ENCODE results near the gene NCAPG2. TPM values are rescaled to one million over a fixed set of nuclear protein-coding genes. Genes with fewer than 3 reads are reported as not detected.
A peak's percentile ranks its signal among the peaks of the same experiment; 100 is the strongest.

Gene NCAPG2
- total RNA-seq, 2 donors from 2014 or later: 129 to 205 TPM

DNA sequence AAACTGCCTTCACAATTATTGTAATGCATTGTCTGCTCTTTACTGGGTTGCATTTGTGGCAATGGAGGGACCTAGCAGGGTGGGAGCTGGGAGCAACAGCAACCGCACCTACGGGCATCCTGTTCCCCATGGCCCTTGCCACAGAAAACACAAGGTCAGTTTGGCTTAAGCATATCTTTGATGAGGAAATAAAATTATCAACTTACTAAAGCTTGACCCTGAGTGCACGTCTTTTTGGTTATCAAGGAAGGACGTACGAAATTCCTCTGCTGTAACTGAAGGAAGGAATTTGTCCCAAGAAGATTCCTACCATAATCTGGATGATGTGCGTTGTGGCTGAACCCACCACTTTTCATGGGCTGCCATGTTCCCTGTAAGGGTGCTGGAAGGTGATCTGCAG lies 97.0 kb downstream of the NCAPG2 start:
- Mint-ChIP-seq H3K36me3 (peaks cover 0 to 5% of the 10 kb centered on the region in 2 donors), H3K9me3 (no peaks in the 10 kb centered on the region), H3K27ac (no peak overlapping the region)
- no peak for DNase-seq (ENCODE audit: low spot score in 2 of 2)
- ATAC-seq: no peak

DNA sequence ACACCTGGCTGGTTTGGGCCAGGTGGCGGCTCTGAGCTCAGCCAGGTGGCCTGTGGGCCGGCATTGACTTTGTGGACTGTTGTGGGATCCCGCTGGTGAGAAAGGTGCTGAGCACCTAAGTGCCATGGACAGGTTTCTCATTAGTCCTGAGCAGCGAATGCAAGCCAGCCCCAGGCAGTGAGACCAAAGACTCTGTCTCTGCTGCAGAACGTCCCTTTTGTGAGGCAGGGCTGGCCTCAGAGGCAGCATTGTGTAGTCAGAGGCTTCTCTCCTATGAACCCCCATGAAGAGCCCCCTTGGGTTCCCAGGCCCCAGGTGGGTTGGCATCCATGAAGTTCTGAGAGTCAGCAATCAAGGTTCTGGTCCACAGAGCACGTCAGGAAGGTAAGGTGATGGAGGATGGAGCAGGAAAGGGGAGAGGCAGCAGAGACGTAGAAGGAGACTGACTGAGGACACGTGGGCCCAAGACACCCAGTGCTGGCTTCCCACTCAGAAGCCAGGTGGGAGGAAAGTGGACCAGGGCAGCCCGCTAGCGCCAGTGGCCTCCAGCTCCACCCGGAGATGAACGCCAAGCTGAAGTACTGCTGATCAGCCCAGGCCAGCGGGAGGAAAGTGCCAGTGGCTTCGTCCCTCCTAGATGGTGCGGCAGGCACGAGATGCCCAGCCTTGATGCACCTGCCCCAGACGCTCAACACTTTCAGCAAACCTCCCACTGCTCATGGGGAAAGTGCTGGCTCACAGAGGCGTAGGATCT lies 97.8 kb downstream of the NCAPG2 start:
- no peak for DNase-seq (ENCODE audit: low spot score in 2 of 2)
- H3K9me3 Mint-ChIP-seq: no peaks in the 10 kb centered on the region
- H3K27ac Mint-ChIP-seq: no peak overlapping the region
- H3K36me3 Mint-ChIP-seq: peaks cover 0 to 5% of the 10 kb centered on the region in 2 donors
- no peak for ATAC-seq

DNA sequence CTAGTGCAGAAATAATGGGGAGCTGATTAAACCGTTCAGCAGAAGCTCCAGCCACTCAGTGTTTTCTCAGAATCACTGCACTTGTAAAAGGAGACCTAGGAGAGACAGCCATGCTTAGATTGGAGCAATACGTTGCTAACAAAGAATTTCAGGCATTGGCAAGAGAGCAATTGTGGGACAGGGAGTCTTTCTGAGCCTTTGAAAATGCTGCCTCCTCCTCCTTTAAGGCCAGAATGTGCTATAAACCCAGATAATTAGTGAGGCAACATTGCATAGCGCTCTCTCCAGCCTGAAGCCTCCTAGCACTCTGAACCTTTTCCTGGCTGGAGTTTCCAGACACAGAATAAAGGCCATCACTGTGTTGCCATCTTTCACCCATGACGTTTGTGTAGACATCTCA lies 98.5 kb downstream of the NCAPG2 start:
- H3K36me3 Mint-ChIP-seq: no peaks in the 10 kb centered on the region
- ATAC-seq: no peak
- peak overlapping the region in 1 of 2 donors; percentile 14 for H3K27ac Mint-ChIP-seq
- DNase-seq (ENCODE audit: low spot score in 2 of 2): no peak
- H3K9me3 Mint-ChIP-seq: no peaks in the 10 kb centered on the region

DNA sequence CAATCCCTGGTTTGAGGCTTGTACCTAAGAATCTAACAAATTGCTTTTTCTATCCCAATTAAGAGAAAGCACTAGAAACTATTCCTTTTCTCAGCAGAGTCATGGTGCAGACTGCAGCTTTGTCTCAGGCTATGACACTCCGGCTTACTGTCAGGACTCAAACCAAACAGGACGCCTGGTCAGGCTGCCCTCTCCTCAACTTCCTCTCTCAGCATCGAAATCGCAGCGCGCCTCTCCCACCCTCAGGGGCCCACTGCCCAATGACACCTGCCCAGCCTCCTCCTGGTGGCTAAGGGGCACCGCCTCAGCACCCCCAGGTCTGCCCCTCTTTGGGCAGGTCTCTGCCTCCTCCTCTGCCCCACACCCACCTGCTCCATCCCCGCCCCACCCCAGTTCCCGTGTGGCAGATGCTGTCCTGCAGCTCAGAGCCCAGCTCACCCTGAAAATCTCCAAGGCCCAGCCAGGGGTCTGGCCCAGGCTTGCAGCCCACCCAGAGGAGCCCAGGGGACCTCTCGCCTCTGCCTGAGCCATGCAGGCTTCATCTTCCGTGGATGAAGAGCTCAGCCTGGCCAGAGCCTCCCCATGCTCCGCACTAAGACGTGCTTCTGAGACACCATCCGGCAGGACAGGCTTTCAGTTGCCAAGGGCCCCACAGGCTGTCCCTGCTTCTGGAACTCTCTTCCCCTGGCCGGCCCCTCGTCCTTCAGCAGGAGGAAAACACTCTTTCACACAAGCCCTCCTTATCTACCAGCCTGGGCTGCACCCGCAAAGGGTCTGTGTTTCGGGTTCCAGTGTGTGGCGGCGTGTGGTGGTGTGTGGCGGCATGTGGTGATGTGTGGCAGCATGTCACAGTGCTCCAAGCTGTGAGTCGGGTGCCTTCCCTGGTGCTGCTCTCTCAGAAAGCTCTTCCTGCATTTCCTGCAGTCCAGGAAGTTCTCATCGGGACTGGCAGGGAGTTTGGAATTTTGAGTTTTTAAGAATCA lies 100.5 kb downstream of the NCAPG2 start:
- ATAC-seq: peak in 1 of 2 donors; percentile 18
- Mint-ChIP-seq H3K27ac (peak overlapping the region in 1 of 2 donors; percentile 60), H3K9me3 (no peaks in the 10 kb centered on the region)

DNA sequence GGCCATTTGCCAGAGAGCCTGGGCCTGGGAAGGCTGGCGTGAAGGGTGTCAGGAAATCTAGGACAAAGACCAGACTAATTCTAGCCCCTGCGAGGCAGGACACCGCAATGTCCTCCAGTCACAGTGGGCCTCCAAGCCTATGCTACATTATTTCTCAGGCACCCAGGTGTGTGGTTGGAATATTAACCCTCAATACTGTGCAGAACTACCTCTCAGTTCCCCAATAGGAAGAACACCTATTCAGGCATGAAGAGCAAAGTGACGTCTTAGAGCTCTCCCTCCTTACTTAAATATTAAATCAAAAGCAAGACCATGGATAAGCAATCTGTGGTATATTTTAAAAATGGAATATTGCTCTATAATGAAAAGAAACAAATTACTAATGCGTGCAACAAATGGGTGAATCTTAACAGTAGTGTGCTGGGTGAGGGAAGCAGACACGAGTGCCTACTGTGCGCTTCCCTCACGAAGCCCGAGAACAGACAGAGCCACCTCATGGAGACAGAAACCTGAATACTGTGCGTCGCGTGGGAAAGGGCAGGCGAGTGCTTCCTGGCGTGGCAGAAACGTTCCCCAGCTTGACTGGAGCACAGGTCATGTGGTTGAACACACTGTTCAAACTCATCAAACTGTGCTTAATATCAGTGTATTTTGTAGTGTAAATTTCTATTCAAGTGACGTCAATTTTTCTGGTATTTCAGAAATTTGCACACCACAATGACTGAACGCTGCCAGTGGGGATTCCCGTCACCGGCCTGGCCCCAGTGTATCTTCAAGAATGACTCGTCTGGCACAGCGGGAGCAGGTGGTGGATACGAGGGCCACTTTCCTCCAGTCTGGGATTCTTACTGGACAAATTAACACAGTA lies 101.5 kb downstream of the NCAPG2 start:
- peak in 1 of 2 donors; percentile 36 for ATAC-seq
- no peak for DNase-seq (ENCODE audit: low spot score in 2 of 2)
- no peaks in the 10 kb centered on the region for H3K9me3 Mint-ChIP-seq
- no peaks in the 10 kb centered on the region for H3K36me3 Mint-ChIP-seq
- H3K27ac Mint-ChIP-seq: peak overlapping the region in 1 of 2 donors; percentile 79

More for the DNA sequence above, 100.5 kb downstream of the NCAPG2 start:
- no peaks in the 10 kb centered on the region for H3K36me3 Mint-ChIP-seq
- no peak for DNase-seq (ENCODE audit: low spot score in 2 of 2)

DNA sequence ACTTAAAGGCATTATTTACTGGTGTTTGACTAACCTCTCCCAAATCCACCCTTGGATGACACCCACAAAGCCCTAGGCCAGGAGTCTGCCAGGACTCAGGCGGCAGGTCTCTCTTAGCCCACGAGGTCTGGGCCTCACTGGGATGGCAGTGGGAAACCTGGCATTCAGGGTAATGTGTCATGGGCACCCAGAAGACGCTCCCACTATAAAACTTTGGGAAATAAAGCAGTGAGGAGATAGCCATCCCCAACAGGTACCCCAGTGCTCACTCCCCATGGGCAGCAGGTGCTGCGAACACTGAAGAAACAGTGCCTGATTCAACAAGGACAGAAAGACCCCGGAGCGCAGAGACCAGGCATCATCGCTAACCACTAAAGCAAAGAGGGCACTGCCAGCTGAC lies 102.6 kb downstream of the NCAPG2 start:
- Mint-ChIP-seq H3K36me3 (no peaks in the 10 kb centered on the region), H3K9me3 (no peaks in the 10 kb centered on the region), H3K27ac (no peak overlapping the region)
- ATAC-seq (no peak), DNase-seq (ENCODE audit: low spot score in 2 of 2) (no peak)

DNA sequence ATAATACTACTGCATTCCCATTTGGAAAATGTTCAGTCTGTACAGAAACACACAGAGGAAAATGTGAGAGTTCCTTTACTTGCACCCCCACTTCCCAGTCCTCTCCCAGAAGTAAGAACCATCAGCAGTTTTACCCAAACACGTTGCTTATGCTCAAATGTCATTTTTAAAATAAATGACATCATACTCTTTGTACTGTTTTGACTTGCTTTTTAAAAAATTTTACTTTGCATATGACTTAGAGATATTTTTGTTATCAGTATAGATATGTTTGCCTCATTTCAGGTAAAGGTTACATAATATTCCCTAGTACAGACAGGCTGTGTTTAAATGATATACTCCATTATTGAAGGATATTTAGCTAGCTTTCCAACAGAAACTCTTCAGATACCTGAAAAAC lies 103.5 kb downstream of the NCAPG2 start:
- H3K27ac Mint-ChIP-seq: no peak overlapping the region
- ATAC-seq (no peak), DNase-seq (ENCODE audit: low spot score in 2 of 2) (no peak)
- H3K36me3 Mint-ChIP-seq: no peaks in the 10 kb centered on the region
- H3K9me3 Mint-ChIP-seq: no peaks in the 10 kb centered on the region

DNA sequence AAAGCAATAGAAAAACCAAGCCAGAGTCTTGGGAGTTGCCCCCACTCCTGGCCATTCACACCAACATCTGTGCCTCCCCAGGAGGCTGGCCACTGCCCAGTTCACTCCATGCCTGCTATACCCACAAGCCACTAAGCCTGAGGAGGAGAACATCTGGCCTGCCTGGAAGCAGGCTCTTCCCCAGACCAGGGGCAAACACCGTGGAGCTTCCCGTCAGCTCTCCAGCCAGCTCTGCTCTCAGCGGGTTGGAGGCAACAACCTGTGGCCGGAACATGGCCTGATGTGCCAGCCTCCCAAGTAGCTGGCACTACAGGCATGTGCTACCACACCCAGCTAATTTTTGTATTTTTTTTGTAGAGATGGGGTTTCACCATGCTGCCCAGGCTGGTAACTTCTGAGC lies 107.9 kb downstream of the NCAPG2 start:
- DNase-seq (ENCODE audit: low spot score in 2 of 2) (no peak), ATAC-seq (no peak)
- Mint-ChIP-seq H3K36me3 (peaks cover 0 to 5% of the 10 kb centered on the region in 2 donors), H3K27ac (no peak overlapping the region), H3K9me3 (peaks cover 5% of the 10 kb centered on the region in 2 donors)

DNA sequence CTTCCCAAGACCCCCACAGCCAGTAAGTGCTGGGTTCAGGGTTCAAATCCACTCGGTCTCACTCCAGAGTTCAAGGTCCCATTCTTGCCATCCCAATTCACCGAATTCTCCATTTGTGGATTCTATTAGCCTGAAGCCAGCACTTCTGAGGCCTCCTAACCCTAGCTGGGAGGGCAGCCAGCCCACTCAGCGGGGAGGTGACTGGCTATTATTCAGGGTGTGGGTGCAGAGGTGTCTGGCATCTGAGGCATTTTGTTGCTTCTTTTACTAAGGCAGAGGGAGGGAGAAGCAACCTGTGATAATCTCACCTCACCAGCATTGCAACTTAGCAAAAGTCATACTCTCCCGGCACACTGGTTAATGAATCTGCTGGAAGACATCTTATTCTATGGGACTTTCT lies 108.3 kb downstream of the NCAPG2 start:
- Mint-ChIP-seq H3K27ac (no peak overlapping the region), H3K36me3 (peaks cover 0 to 5% of the 10 kb centered on the region in 2 donors), H3K9me3 (peaks cover 5% of the 10 kb centered on the region in 2 donors)
- ATAC-seq: no peak
- no peak for DNase-seq (ENCODE audit: low spot score in 2 of 2)

DNA sequence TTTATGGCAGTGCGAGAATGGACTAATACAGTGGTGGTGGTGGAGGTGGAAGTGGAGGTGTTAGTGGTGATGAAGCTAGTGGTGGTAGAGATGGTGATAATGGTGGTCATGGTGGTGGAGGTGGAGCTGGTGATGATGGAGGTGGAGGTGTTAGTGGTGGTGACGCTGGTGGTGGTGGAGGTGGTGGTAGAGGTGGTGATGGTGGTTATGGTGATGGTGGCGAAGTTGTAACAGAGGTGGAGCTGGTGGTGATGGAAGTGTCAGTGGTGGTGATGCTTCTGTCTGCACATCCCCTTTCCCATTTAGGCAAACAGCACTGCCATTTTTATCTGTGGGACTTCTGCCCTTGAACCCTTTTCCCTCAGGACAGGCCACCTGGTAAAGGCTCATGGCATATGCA lies 109.5 kb downstream of the NCAPG2 start:
- Mint-ChIP-seq H3K36me3 (peaks cover 0 to 5% of the 10 kb centered on the region in 2 donors), H3K27ac (no peak overlapping the region), H3K9me3 (peaks cover 5% of the 10 kb centered on the region in 2 donors)
- ATAC-seq: peak; percentile 51 to 63
- DNase-seq (ENCODE audit: low spot score in 2 of 2): no peak

DNA sequence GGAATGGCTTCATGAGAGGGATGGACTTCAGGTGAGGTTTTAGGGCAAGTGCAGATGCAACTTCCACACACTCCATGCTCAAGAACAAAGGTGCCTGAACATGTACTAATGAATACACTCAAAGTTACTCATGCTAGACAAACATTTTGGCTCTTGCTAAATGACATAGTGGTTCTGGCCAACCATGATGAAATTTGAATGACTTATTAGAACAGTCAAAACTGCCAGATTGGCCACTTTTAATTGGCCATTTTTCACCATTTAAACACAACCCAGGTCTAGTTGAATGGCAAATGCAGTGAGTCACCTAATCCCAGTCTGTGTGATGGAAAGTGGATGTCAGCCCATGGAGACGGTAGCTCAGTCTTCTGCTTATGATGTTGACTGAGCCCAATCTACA lies 112.1 kb downstream of the NCAPG2 start:
- Mint-ChIP-seq H3K27ac (no peak overlapping the region), H3K36me3 (peaks cover 5 to 6% of the 10 kb centered on the region in 2 donors), H3K9me3 (peaks cover 5% of the 10 kb centered on the region in 2 donors)
- DNase-seq (ENCODE audit: low spot score in 2 of 2) (no peak), ATAC-seq (no peak)

DNA sequence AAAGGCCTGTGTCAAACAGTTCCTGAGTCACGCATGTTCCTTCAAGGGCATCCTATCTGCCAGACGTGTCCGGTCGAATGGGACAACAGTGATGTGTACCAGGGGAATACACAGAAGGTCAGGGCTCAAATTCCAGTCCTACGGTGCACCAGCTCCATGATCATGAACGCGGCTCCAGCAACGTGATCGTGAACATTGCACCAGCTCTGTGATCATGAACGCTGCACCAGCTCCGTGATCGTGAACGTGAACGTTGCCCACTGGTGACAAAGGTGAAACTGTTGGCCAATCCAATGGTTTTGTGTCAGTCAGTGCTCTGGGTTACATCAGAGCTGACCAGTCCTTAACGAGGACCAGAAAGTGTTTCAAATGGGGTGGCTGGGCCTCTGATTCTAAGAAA lies 112.7 kb downstream of the NCAPG2 start:
- peaks cover 5% of the 10 kb centered on the region in 2 donors for H3K9me3 Mint-ChIP-seq
- no peak for ATAC-seq
- DNase-seq (ENCODE audit: low spot score in 2 of 2): no peak
- peaks cover 5 to 6% of the 10 kb centered on the region in 2 donors for H3K36me3 Mint-ChIP-seq
- no peak overlapping the region for H3K27ac Mint-ChIP-seq

DNA sequence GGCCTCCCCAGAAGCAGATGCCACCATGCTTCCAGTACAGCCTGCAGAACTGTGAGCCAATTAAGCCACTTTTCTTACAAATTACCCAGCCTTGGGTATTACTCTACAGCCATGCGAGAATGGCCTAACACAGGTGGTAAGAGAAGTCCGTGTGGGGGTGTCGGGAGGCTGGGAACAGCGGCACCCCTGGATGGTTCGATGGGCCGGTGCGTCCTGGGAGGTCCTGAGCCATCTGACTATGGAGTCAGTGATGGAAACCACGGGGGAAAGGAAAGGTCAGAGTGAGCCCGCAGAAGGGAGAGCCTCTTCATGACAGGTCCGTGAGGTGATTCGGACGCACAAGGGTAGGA lies 114.4 kb downstream of the NCAPG2 start:
- Mint-ChIP-seq H3K9me3 (peaks cover 5% of the 10 kb centered on the region in 2 donors), H3K27ac (no peak overlapping the region), H3K36me3 (peaks cover 11 to 16% of the 10 kb centered on the region in 2 donors)
- ATAC-seq: no peak
- DNase-seq (ENCODE audit: low spot score in 2 of 2): no peak

DNA sequence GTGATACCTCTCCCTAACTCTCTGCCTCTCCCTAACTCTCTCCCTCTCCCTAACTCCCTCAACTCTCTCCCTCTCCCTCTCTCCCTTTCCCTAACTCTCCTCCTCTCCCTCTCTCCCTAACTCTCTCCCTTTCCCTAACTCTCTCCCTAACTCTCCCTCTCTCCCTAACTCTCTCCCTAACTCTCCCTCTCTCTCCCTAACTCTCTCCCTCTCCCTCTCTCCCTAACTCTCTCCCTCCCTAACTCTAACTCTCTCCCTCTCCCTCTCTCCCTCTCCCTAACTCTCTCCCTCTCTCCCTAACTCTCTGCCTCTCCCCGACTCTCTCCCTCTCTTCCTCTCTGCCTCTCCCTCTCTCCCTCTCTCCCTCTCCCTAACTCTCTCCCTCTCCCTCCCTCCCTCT lies 115.0 kb downstream of the NCAPG2 start:
- peaks cover 11 to 16% of the 10 kb centered on the region in 2 donors for H3K36me3 Mint-ChIP-seq
- DNase-seq (ENCODE audit: low spot score in 2 of 2) (no peak), ATAC-seq (no peak)
- H3K27ac Mint-ChIP-seq: no peak overlapping the region
- H3K9me3 Mint-ChIP-seq: peaks cover 5% of the 10 kb centered on the region in 2 donors

DNA sequence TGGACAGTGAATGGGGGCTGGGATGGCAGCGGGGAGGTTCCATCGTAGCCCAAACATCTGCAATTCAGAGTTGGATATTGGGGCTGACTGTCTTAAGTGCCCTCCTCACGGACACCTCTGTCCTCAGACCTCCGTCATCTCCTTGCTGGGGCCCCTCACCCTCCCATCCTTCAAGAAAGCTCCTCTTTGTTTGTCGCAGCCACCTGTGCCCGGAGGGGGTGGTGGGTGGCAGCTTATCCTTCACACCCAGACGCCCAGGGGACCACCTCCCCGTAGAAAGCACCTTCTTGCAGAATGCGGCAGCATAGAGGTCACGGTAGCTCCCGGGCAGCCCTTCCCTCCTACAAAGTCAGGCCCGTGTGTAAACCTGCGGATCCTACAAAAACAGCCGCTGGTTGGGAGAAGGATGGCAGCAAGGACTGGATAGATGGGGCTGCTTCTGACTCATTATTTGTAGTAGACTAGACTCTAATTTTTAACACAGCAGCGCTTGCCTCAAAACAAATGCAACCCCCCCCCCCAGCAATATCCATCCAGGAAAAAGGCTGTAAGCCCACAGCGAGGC lies 115.6 kb downstream of the NCAPG2 start:
- DNase-seq (ENCODE audit: low spot score in 2 of 2) (no peak), ATAC-seq (no peak)
- H3K27ac Mint-ChIP-seq: no peak overlapping the region
- H3K36me3 Mint-ChIP-seq: peaks cover 11 to 16% of the 10 kb centered on the region in 2 donors
- H3K9me3 Mint-ChIP-seq: peaks cover 5% of the 10 kb centered on the region in 2 donors
